ENCODE data around the gene TSC22D1.

The TSC22D1 gene

GRCh38 chr13:44401577-44401976 is 174.6 kb downstream of the TSC22D1 start:
- no peak for DNase-seq

- DNase-seq, result no peak
These were observed 175.4 kb downstream of the TSC22D1 start for GRCh38 chr13:44400736-44401135.

- DNase-seq, result no peak
These were observed 177.1 kb downstream of the TSC22D1 start for GRCh38 chr13:44399074-44399473.

- DNase-seq, result no peak
These were observed 177.5 kb downstream of the TSC22D1 start for GRCh38 chr13:44398606-44399005.

- DNase-seq, result no peak
These were observed 178.3 kb downstream of the TSC22D1 start for GRCh38 chr13:44397766-44398223.

GRCh38 chr13:44396701-44397580 is 179.2 kb downstream of the TSC22D1 start:
- no peak for DNase-seq

- DNase-seq, result no peak
These were observed 180.0 kb downstream of the TSC22D1 start for GRCh38 chr13:44395976-44396694.

- DNase-seq, result no peak
These were observed 181.5 kb downstream of the TSC22D1 start for GRCh38 chr13:44394658-44395057.

- no peak for DNase-seq
These were observed 182.7 kb downstream of the TSC22D1 start for GRCh38 chr13:44393391-44393790.

GRCh38 chr13:44389876-44390275 is 186.3 kb downstream of the TSC22D1 start:
- no peak for DNase-seq

GRCh38 chr13:44389060-44389666 is 187.0 kb downstream of the TSC22D1 start:
- no peak for DNase-seq

GRCh38 chr13:44388427-44389059 is 187.6 kb downstream of the TSC22D1 start:
- DNase-seq, result no peak

GRCh38 chr13:44386913-44387556 is 189.1 kb downstream of the TSC22D1 start:
- DNase-seq, result no peak

- no peak for DNase-seq
These were observed 190.3 kb downstream of the TSC22D1 start for GRCh38 chr13:44385847-44386246.

GRCh38 chr13:44385401-44385800 is 190.7 kb downstream of the TSC22D1 start:
- DNase-seq, result no peak

GRCh38 chr13:44384778-44385177 is 191.4 kb downstream of the TSC22D1 start:
- no peak for DNase-seq

GRCh38 chr13:44383945-44384344 is 192.2 kb downstream of the TSC22D1 start:
- DNase-seq, result no peak

- DNase-seq, result no peak
These were observed 193.4 kb downstream of the TSC22D1 start for GRCh38 chr13:44382635-44383145.
